ENCODE results near the gene TACSTD2.

DNA sequence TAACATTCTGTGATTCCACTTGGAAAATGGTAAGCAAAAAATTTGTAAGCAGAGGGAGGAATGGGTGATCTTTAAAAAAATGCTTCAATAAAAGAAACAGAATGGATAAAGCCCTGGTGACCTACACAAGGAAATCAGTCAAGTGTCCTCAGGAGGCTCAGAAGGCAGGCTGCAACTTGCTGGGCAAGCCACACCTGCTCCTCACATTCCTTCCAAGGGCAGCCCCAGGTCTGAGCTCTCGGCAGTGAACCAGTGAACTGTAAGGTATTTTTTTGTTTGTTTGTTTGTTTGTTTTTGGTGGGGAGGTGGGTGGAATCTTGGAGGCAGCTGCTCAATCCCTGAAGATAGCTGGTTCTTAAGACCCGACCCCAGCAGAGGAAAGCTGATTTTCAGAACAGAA is 4.4 kb downstream of the TACSTD2 start:
- TF ChIP-seq CEBPB (IDR thresholded peaks at IDR 0.05; ENCODE audit: low read depth, low read length) = no peak
- no peak for TF ChIP-seq POLR2A (IDR thresholded peaks at IDR 0.05; ENCODE audit: low read depth, low read length)
- TF ChIP-seq, protein P1, sequence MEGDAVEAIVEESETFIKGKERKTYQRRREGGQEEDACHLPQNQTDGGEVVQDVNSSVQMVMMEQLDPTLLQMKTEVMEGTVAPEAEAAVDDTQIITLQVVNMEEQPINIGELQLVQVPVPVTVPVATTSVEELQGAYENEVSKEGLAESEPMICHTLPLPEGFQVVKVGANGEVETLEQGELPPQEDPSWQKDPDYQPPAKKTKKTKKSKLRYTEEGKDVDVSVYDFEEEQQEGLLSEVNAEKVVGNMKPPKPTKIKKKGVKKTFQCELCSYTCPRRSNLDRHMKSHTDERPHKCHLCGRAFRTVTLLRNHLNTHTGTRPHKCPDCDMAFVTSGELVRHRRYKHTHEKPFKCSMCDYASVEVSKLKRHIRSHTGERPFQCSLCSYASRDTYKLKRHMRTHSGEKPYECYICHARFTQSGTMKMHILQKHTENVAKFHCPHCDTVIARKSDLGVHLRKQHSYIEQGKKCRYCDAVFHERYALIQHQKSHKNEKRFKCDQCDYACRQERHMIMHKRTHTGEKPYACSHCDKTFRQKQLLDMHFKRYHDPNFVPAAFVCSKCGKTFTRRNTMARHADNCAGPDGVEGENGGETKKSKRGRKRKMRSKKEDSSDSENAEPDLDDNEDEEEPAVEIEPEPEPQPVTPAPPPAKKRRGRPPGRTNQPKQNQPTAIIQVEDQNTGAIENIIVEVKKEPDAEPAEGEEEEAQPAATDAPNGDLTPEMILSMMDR (conservative IDR thresholded peaks at IDR 0.05; ENCODE audit: low read depth, low read length) = no peak
- no peak for TF ChIP-seq SMC3 (IDR thresholded peaks at IDR 0.05; ENCODE audit: low read depth, low read length)
- no peak for TF ChIP-seq BHLHE40 (IDR thresholded peaks at IDR 0.05; ENCODE audit: low read depth, low read length)
- TF ChIP-seq FOS (IDR thresholded peaks at IDR 0.05; ENCODE audit: low read depth, low read length) = no peak
- TF ChIP-seq, protein P2, sequence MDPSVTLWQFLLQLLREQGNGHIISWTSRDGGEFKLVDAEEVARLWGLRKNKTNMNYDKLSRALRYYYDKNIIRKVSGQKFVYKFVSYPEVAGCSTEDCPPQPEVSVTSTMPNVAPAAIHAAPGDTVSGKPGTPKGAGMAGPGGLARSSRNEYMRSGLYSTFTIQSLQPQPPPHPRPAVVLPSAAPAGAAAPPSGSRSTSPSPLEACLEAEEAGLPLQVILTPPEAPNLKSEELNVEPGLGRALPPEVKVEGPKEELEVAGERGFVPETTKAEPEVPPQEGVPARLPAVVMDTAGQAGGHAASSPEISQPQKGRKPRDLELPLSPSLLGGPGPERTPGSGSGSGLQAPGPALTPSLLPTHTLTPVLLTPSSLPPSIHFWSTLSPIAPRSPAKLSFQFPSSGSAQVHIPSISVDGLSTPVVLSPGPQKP (IDR thresholded peaks at IDR 0.05; ENCODE audit: borderline replicate concordance, low read depth, low read length) = no peak
- TF ChIP-seq, protein P3, sequence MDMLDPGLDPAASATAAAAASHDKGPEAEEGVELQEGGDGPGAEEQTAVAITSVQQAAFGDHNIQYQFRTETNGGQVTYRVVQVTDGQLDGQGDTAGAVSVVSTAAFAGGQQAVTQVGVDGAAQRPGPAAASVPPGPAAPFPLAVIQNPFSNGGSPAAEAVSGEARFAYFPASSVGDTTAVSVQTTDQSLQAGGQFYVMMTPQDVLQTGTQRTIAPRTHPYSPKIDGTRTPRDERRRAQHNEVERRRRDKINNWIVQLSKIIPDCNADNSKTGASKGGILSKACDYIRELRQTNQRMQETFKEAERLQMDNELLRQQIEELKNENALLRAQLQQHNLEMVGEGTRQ (IDR thresholded peaks at IDR 0.05; ENCODE audit: low read depth, low read length) = no peak

Measured in IMR-90 (cell line).